ENCODE measurements around the gene JMJD1C. TPM values are rescaled to one million over a fixed set of nuclear protein-coding genes. Genes with fewer than 3 reads are reported as not detected.

Gene JMJD1C
- total and polyA plus RNA-seq, 4 donors = 61.8 to 187 (median 99.9) TPM

DNA sequence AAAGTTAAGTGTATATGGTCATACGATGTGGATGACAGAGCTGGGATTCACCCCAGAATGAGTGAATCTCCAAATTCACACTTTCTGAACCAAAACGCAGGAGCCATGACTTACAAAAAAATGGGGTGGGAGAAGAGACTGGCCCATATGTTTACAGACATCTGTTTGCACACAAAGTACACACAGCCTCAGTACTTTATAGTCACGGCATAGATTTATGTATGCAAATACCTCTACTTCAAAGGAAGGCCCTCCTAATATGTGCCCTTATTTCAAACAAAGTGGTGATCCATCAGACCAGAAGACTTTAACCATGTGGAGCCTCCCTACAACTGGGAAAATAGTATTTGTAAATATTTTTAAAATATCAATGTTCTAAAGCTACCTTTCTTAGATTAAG, 22.2 kb upstream of the JMJD1C start:
- H3K36me3 ChIP-seq (ENCODE audit: control insufficient read depth, insufficient read depth, low read length) = no peaks in the 10 kb centered on the region
- H3K27me3 ChIP-seq (ENCODE audit: control insufficient read depth, insufficient read depth, low read length) = no peaks in the 10 kb centered on the region
- DNase-seq (ENCODE audit: low read depth in 4 of 6, low spot score in 6 of 6) = no peak
- peaks cover 3% of the 10 kb centered on the region for H3K4me1 ChIP-seq (ENCODE audit: control insufficient read depth, insufficient read depth, low read length)
- H3K27ac ChIP-seq (ENCODE audit: low read depth, low read length) = no peak overlapping the region
- peaks cover 2% of the 10 kb centered on the region for H3K9me3 ChIP-seq (ENCODE audit: control insufficient read depth, insufficient read depth, low read length)
- WGBS (ENCODE audit: insufficient coverage) = no CpG with 5 or more reads among the region's 3 CpGs
- H3K4me3 ChIP-seq (ENCODE audit: low read depth, low read length) = no peak overlapping the region

GRCh38 chr10:63483983-63484382, 18.2 kb upstream of the JMJD1C start:
- Histone ChIP-seq H3K4me3 (ENCODE audit: low read depth, low read length) (no peak overlapping the region), H3K27ac (ENCODE audit: low read depth, low read length) (no peak overlapping the region), H3K4me1 (ENCODE audit: control insufficient read depth, insufficient read depth, low read length) (no peaks in the 10 kb centered on the region), H3K36me3 (ENCODE audit: control insufficient read depth, insufficient read depth, low read length) (no peaks in the 10 kb centered on the region), H3K27me3 (ENCODE audit: control insufficient read depth, insufficient read depth, low read length) (no peaks in the 10 kb centered on the region), H3K9me3 (ENCODE audit: control insufficient read depth, insufficient read depth, low read length) (no peaks in the 10 kb centered on the region)
- no CpG with 5 or more reads among the region's 1 CpG for WGBS (ENCODE audit: insufficient coverage)
- no peak for DNase-seq (ENCODE audit: low read depth in 4 of 6, low spot score in 6 of 6)

DNA sequence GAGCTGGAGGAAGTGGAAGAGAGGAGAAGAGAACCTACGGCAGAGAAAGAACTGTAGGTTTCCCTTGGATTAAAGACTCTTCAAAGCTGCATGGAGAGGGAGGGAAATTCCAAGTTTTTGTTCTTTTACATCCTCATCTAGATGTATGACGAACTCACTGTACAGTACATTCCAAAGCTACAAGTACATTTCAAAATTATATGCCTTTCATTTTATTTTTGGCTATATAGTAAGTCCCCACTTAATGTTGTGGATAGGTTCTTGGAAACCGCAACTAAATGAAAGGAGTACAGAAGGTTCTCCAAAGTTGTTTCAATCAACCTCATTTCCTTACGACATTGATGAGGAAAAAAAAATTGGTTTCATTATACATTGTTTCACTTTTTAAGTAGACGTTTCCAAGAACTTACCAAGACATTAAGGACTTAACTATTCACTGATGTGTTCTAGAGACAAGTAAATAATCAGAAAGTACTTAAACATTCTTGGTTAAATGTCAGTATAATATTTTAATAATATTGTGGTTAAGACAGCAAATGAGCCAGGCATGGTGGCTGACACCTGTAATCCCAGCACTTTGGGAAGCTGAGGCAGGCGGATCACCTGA, 16.1 kb upstream of the JMJD1C start:
- DNase-seq (ENCODE audit: low read depth in 4 of 6, low spot score in 6 of 6) = no peak
- Histone ChIP-seq H3K4me1 (ENCODE audit: control insufficient read depth, insufficient read depth, low read length) (no peaks in the 10 kb centered on the region), H3K4me3 (ENCODE audit: low read depth, low read length) (no peak overlapping the region), H3K36me3 (ENCODE audit: control insufficient read depth, insufficient read depth, low read length) (no peaks in the 10 kb centered on the region), H3K27ac (ENCODE audit: low read depth, low read length) (no peak overlapping the region), H3K27me3 (ENCODE audit: control insufficient read depth, insufficient read depth, low read length) (no peaks in the 10 kb centered on the region), H3K9me3 (ENCODE audit: control insufficient read depth, insufficient read depth, low read length) (no peaks in the 10 kb centered on the region)
- WGBS (ENCODE audit: insufficient coverage) = 83% methylated on average over 2 of the region's 6 CpGs

DNA sequence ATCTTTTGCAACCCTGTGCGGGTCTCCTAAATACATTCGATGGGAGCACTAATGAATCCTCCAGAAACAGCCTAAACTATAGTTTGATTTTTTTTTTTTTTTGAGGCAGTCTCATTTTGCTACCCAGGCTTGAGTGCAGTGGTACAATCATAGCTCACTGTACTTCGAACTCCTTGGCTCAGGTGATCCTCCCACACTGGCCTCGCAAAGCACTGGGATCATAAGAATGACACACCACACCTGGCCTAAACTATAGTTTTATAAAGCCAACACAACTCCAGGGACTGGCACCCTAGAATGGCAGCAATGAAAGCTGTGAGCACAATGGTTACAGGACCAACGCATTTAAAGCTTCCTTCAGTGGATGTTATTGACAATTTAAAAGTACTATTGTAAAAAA, 14.5 kb upstream of the JMJD1C start:
- Histone ChIP-seq H3K27me3 (ENCODE audit: control insufficient read depth, insufficient read depth, low read length) (no peaks in the 10 kb centered on the region), H3K4me3 (ENCODE audit: low read depth, low read length) (no peak overlapping the region), H3K4me1 (ENCODE audit: control insufficient read depth, insufficient read depth, low read length) (no peaks in the 10 kb centered on the region), H3K36me3 (ENCODE audit: control insufficient read depth, insufficient read depth, low read length) (no peaks in the 10 kb centered on the region), H3K9me3 (ENCODE audit: control insufficient read depth, insufficient read depth, low read length) (no peaks in the 10 kb centered on the region), H3K27ac (ENCODE audit: low read depth, low read length) (no peak overlapping the region)
- 89% methylated on average over 4 of the region's 5 CpGs for WGBS (ENCODE audit: insufficient coverage)
- no peak for DNase-seq (ENCODE audit: low read depth in 4 of 6, low spot score in 6 of 6)

- H3K27ac ChIP-seq (ENCODE audit: low read depth, low read length) = no peak overlapping the region
- H3K9me3 ChIP-seq (ENCODE audit: control insufficient read depth, insufficient read depth, low read length) = no peaks in the 10 kb centered on the region
- H3K36me3 ChIP-seq (ENCODE audit: control insufficient read depth, insufficient read depth, low read length) = no peaks in the 10 kb centered on the region
- no peaks in the 10 kb centered on the region for H3K27me3 ChIP-seq (ENCODE audit: control insufficient read depth, insufficient read depth, low read length)
- DNase-seq (ENCODE audit: low read depth in 4 of 6, low spot score in 6 of 6) = no peak
- H3K4me3 ChIP-seq (ENCODE audit: low read depth, low read length) = no peak overlapping the region
- WGBS (ENCODE audit: insufficient coverage) = no CpG with 5 or more reads among the region's 3 CpGs
- no peaks in the 10 kb centered on the region for H3K4me1 ChIP-seq (ENCODE audit: control insufficient read depth, insufficient read depth, low read length)
These were observed 12.8 kb upstream of the JMJD1C start for GRCh38 chr10:63478564-63478963.

GRCh38 chr10:63477927-63478326, 12.2 kb upstream of the JMJD1C start:
- no peak for DNase-seq (ENCODE audit: low read depth in 4 of 6, low spot score in 6 of 6)

GRCh38 chr10:63474488-63474887, 8.7 kb upstream of the JMJD1C start:
- Histone ChIP-seq H3K4me3 (ENCODE audit: low read depth, low read length) (no peak overlapping the region), H3K4me1 (ENCODE audit: control insufficient read depth, insufficient read depth, low read length) (no peaks in the 10 kb centered on the region), H3K27me3 (ENCODE audit: control insufficient read depth, insufficient read depth, low read length) (no peaks in the 10 kb centered on the region), H3K9me3 (ENCODE audit: control insufficient read depth, insufficient read depth, low read length) (no peaks in the 10 kb centered on the region), H3K36me3 (ENCODE audit: control insufficient read depth, insufficient read depth, low read length) (no peaks in the 10 kb centered on the region), H3K27ac (ENCODE audit: low read depth, low read length) (no peak overlapping the region)
- WGBS (ENCODE audit: insufficient coverage) = 77% methylated on average over 5 of the region's 8 CpGs
- DNase-seq (ENCODE audit: low read depth in 4 of 6, low spot score in 6 of 6) = no peak

More at GRCh38 chr10:63477927-63478326, 12.2 kb upstream of the JMJD1C start:
- no CpG with 5 or more reads among the region's 1 CpG for WGBS (ENCODE audit: insufficient coverage)
- no peaks in the 10 kb centered on the region for H3K4me1 ChIP-seq (ENCODE audit: control insufficient read depth, insufficient read depth, low read length)
- H3K9me3 ChIP-seq (ENCODE audit: control insufficient read depth, insufficient read depth, low read length) = no peaks in the 10 kb centered on the region
- H3K36me3 ChIP-seq (ENCODE audit: control insufficient read depth, insufficient read depth, low read length) = no peaks in the 10 kb centered on the region
- H3K27ac ChIP-seq (ENCODE audit: low read depth, low read length) = no peak overlapping the region
- no peak overlapping the region for H3K4me3 ChIP-seq (ENCODE audit: low read depth, low read length)
- no peaks in the 10 kb centered on the region for H3K27me3 ChIP-seq (ENCODE audit: control insufficient read depth, insufficient read depth, low read length)

- Histone ChIP-seq H3K9me3 (ENCODE audit: control insufficient read depth, insufficient read depth, low read length) (no peaks in the 10 kb centered on the region), H3K27ac (ENCODE audit: low read depth, low read length) (no peak overlapping the region), H3K27me3 (ENCODE audit: control insufficient read depth, insufficient read depth, low read length) (no peaks in the 10 kb centered on the region), H3K36me3 (ENCODE audit: control insufficient read depth, insufficient read depth, low read length) (no peaks in the 10 kb centered on the region), H3K4me3 (ENCODE audit: low read depth, low read length) (no peak overlapping the region), H3K4me1 (ENCODE audit: control insufficient read depth, insufficient read depth, low read length) (no peaks in the 10 kb centered on the region)
- DNase-seq (ENCODE audit: low read depth in 4 of 6, low spot score in 6 of 6) = no peak
- WGBS (ENCODE audit: insufficient coverage) = no CpG with 5 or more reads among the region's 3 CpGs
These were observed 5.2 kb upstream of the JMJD1C start for GRCh38 chr10:63470928-63471327.

GRCh38 chr10:63468947-63469346, 3.2 kb upstream of the JMJD1C start:
- no peaks in the 10 kb centered on the region for H3K9me3 ChIP-seq (ENCODE audit: control insufficient read depth, insufficient read depth, low read length)
- peaks cover 2% of the 10 kb centered on the region for H3K36me3 ChIP-seq (ENCODE audit: control insufficient read depth, insufficient read depth, low read length)
- no peak overlapping the region for H3K4me3 ChIP-seq (ENCODE audit: low read depth, low read length)
- no CpG with 5 or more reads among the region's 1 CpG for WGBS (ENCODE audit: insufficient coverage)
- no peak for DNase-seq (ENCODE audit: low read depth in 4 of 6, low spot score in 6 of 6)
- no peaks in the 10 kb centered on the region for H3K4me1 ChIP-seq (ENCODE audit: control insufficient read depth, insufficient read depth, low read length)
- H3K27me3 ChIP-seq (ENCODE audit: control insufficient read depth, insufficient read depth, low read length) = no peaks in the 10 kb centered on the region
- no peak overlapping the region for H3K27ac ChIP-seq (ENCODE audit: low read depth, low read length)

DNA sequence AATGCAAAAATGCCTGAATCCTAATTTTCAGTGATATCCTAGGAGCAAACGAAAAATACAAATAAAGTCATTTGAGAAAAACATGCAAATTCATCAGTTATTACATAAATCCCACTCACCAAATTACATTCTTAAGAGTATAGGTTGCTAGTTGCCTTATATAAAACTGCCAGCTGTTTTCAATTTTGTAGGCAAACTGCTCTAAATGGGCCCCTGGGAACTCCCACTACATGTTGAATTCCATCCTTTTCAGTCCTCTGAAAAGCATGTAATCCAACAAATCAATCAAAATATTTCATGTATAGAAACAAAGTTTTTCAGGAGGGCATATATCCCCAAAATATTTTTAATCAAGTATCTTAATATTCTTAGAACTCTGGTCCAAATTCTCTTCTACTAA, 2.1 kb upstream of the JMJD1C start:
- no CpG with 5 or more reads among the region's 1 CpG for WGBS (ENCODE audit: insufficient coverage)

More for the DNA sequence above, 2.1 kb upstream of the JMJD1C start:
- no peak for DNase-seq (ENCODE audit: low read depth in 4 of 6, low spot score in 6 of 6)
- Histone ChIP-seq H3K4me1 (ENCODE audit: control insufficient read depth, insufficient read depth, low read length) (no peaks in the 10 kb centered on the region), H3K9me3 (ENCODE audit: control insufficient read depth, insufficient read depth, low read length) (no peaks in the 10 kb centered on the region), H3K4me3 (ENCODE audit: low read depth, low read length) (no peak overlapping the region), H3K27me3 (ENCODE audit: control insufficient read depth, insufficient read depth, low read length) (no peaks in the 10 kb centered on the region), H3K36me3 (ENCODE audit: control insufficient read depth, insufficient read depth, low read length) (peaks cover 2% of the 10 kb centered on the region), H3K27ac (ENCODE audit: low read depth, low read length) (no peak overlapping the region)

Measured in spinal cord (tissue), 10 donors.